Karpas-422 (cell line): ENCODE data around the gene PDCL2. TPM values are rescaled to one million over a fixed set of nuclear protein-coding genes. Genes with fewer than 3 reads are reported as not detected.

ENCODE experiments used
- total RNA-seq: library from RNA; depleted of rRNA; stranded (reverse); fragments of >200 nt; shearing (Covaris generic); gene quantifications from 2 replicates; pipeline ENCODE4 v1.2.3, GENCODE V29; 2014; ENCODE audit warnings: low replicate concordance; rRNA removed

The PDCL2 gene
- total RNA-seq, 1 experiment from 2014 or later, result not detected

Other genes with a start within 250 kb of the PDCL2 start
- gene SRD5A3, start 246.0 kb downstream of the PDCL2 start, total RNA-seq, result 15.6 and 25.7 TPM in 2 replicates
- gene TMEM165, start 196.3 kb downstream of the PDCL2 start, total RNA-seq, result 118 and 165 TPM in 2 replicates
- gene CLOCK, start 45.3 kb downstream of the PDCL2 start, total RNA-seq, result 1.4 and 2.3 TPM in 2 replicates
- gene NMU, start 44.1 kb upstream of the PDCL2 start, total RNA-seq, result not detected in 2 replicates
- not detected in 2 replicates for gene EXOC1L, start 227.5 kb upstream of the PDCL2 start, total RNA-seq